Fibroblast of mammary gland (primary cell): ENCODE data around the gene MIF.
A peak's percentile ranks its signal among the peaks of the same experiment; 100 is the strongest.

Experiments
- DNase-seq: peaks from one replicate; pipeline ENCODE4 v3.0.0-alpha.2; 2010; ENCODE audit warnings: low read depth
- H3K4me3 ChIP-seq: 2 replicates; pipeline ENCODE4 v1.5.1; 2011; ENCODE audit warnings: low read depth, mild to moderate bottlenecking, low read length, moderate library complexity; ENCODE audit not compliant: control insufficient read depth
- CTCF ChIP-seq: conservative IDR thresholded peaks from 2 replicates; pipeline ENCODE4 v1.5.1; 2011; ENCODE audit warnings: low read depth, low read length, inconsistent platforms; ENCODE audit not compliant: control insufficient read depth, insufficient read depth

The MIF gene

GRCh38 chr22:23893945-23894709 lies at the start of gene MIF:
Gene MIF, plus strand, starts transcription at chr22:23894383. Its CDS starts 92 bp downstream, at chr22:23894475.
- peak; percentile 68 for TF ChIP-seq CTCF
- H3K4me3 ChIP-seq, result peak within 1 kb of the TSS; percentile 77
- DNase-seq, result peak; percentile 88

- no peak for TF ChIP-seq CTCF
- no peak overlapping the region for H3K4me3 ChIP-seq
- DNase-seq, result no peak
These were observed 49.4 kb upstream of the MIF start for GRCh38 chr22:23844739-23845202.

- no peak for DNase-seq
- no peak for TF ChIP-seq CTCF
- no peak overlapping the region for H3K4me3 ChIP-seq
These were observed 48.7 kb upstream of the MIF start for GRCh38 chr22:23845265-23846080.

GRCh38 chr22:23846081-23846469 lies 48.1 kb upstream of the MIF start:
- no peak overlapping the region for H3K4me3 ChIP-seq
- TF ChIP-seq CTCF, result no peak
- no peak for DNase-seq

- DNase-seq, result no peak
- H3K4me3 ChIP-seq, result no peak overlapping the region
- TF ChIP-seq CTCF, result no peak
These were observed 46.8 kb upstream of the MIF start for GRCh38 chr22:23847310-23847920.

GRCh38 chr22:23847991-23848864 lies 46.0 kb upstream of the MIF start:
- no peak overlapping the region for H3K4me3 ChIP-seq
- DNase-seq, result no peak
- no peak for TF ChIP-seq CTCF
